Memory B cell (primary cell): ENCODE results near the gene CAPZB.

Experiments
- ATAC-seq: fragments of 150-1000 bp; cut with Tn5 transposase; 2 replicates; pipeline ENCODE4 v1.10.0; 2021; ENCODE audit warnings: low read depth, mild to moderate bottlenecking, moderate library complexity
- DNase-seq, 2 donors: peaks; one replicate each; pipeline ENCODE4 v3.0.0; 2022; ENCODE audit warnings: low spot score in 2 of 2
- H3K27ac Mint-ChIP-seq: one replicate; pipeline ENCODE4 v1.8.0; 2022; ENCODE audit warnings: mild to moderate bottlenecking, moderate library complexity, mixed read lengths
- H3K27me3 Mint-ChIP-seq: one replicate; pipeline ENCODE4 v1.8.0; 2022; ENCODE audit warnings: mixed read lengths
- H3K36me3 Mint-ChIP-seq: one replicate; pipeline ENCODE4 v1.8.0; 2022; ENCODE audit warnings: mild to moderate bottlenecking, mixed read lengths
- H3K4me1 Mint-ChIP-seq: one replicate; pipeline ENCODE4 v1.8.0; 2022; ENCODE audit warnings: mixed read lengths
- H3K4me3 Mint-ChIP-seq: one replicate; pipeline ENCODE4 v1.8.0; 2022; ENCODE audit warnings: mild to moderate bottlenecking, moderate library complexity, mixed read lengths
- H3K9me3 Mint-ChIP-seq: one replicate; pipeline ENCODE4 v1.8.0; 2022; ENCODE audit warnings: mixed read lengths

The CAPZB gene

GRCh38 chr1:19442154-19443096 lies 42.9 kb downstream of the CAPZB start:
- ATAC-seq (no peak), DNase-seq (no peak)
- peaks cover 2% of the 10 kb centered on the region for H3K36me3 Mint-ChIP-seq
- peaks cover 55% of the 10 kb centered on the region for H3K4me1 Mint-ChIP-seq
- H3K27ac Mint-ChIP-seq, result peak overlapping the region; percentile 62
- no peak overlapping the region for H3K4me3 Mint-ChIP-seq
- no peaks in the 10 kb centered on the region for H3K9me3 Mint-ChIP-seq
- no peaks in the 10 kb centered on the region for H3K27me3 Mint-ChIP-seq

- DNase-seq, result no peak
- no peak for ATAC-seq
- Mint-ChIP-seq H3K9me3 (no peaks in the 10 kb centered on the region), H3K27me3 (no peaks in the 10 kb centered on the region), H3K27ac (peak overlapping the region; percentile 59), H3K4me3 (no peak overlapping the region), H3K36me3 (peaks cover 7% of the 10 kb centered on the region), H3K4me1 (peaks cover 58% of the 10 kb centered on the region)
These were observed 44.1 kb downstream of the CAPZB start for GRCh38 chr1:19441048-19441780.

GRCh38 chr1:19439464-19440171 lies 45.7 kb downstream of the CAPZB start:
- peaks cover 9% of the 10 kb centered on the region for H3K36me3 Mint-ChIP-seq
- peak; percentile 32 to 36 for DNase-seq

GRCh38 chr1:19438516-19439195 lies 46.7 kb downstream of the CAPZB start:
- ATAC-seq (no peak), DNase-seq (no peak)
- no peaks in the 10 kb centered on the region for H3K27me3 Mint-ChIP-seq
- H3K4me1 Mint-ChIP-seq, result peaks cover 48% of the 10 kb centered on the region
- H3K36me3 Mint-ChIP-seq, result peaks cover 9% of the 10 kb centered on the region
- peak overlapping the region; percentile 58 for H3K27ac Mint-ChIP-seq
- H3K4me3 Mint-ChIP-seq, result no peak overlapping the region
- H3K9me3 Mint-ChIP-seq, result no peaks in the 10 kb centered on the region

More at GRCh38 chr1:19439464-19440171, 45.7 kb downstream of the CAPZB start:
- Mint-ChIP-seq H3K27ac (peak overlapping the region; percentile 58), H3K4me1 (peaks cover 50% of the 10 kb centered on the region), H3K27me3 (no peaks in the 10 kb centered on the region), H3K4me3 (no peak overlapping the region), H3K9me3 (no peaks in the 10 kb centered on the region)
- peak; percentile 81 for ATAC-seq

- ATAC-seq (no peak), DNase-seq (no peak)
- Mint-ChIP-seq H3K36me3 (peaks cover 12% of the 10 kb centered on the region), H3K9me3 (no peaks in the 10 kb centered on the region), H3K27ac (peak overlapping the region; percentile 80), H3K4me1 (peaks cover 50% of the 10 kb centered on the region), H3K27me3 (no peaks in the 10 kb centered on the region), H3K4me3 (no peak overlapping the region)
These were observed 47.4 kb downstream of the CAPZB start for GRCh38 chr1:19437891-19438294.

- Mint-ChIP-seq H3K27ac (peak overlapping the region; percentile 80), H3K4me1 (peaks cover 49% of the 10 kb centered on the region), H3K4me3 (no peak overlapping the region), H3K27me3 (no peaks in the 10 kb centered on the region), H3K9me3 (no peaks in the 10 kb centered on the region), H3K36me3 (peaks cover 15% of the 10 kb centered on the region)
- DNase-seq, result no peak
- ATAC-seq, result no peak
These were observed 48.4 kb downstream of the CAPZB start for GRCh38 chr1:19436716-19437476.

- Mint-ChIP-seq H3K4me1 (peaks cover 46% of the 10 kb centered on the region), H3K9me3 (no peaks in the 10 kb centered on the region), H3K4me3 (no peak overlapping the region), H3K27me3 (no peaks in the 10 kb centered on the region), H3K27ac (peak overlapping the region; percentile 80), H3K36me3 (peaks cover 15% of the 10 kb centered on the region)
- ATAC-seq (no peak), DNase-seq (no peak)
These were observed 49.4 kb downstream of the CAPZB start for GRCh38 chr1:19435851-19436455.

GRCh38 chr1:19435181-19435580 lies 50.2 kb downstream of the CAPZB start:
- Mint-ChIP-seq H3K4me1 (peaks cover 49% of the 10 kb centered on the region), H3K27ac (peak overlapping the region; percentile 80), H3K36me3 (peaks cover 15% of the 10 kb centered on the region), H3K9me3 (no peaks in the 10 kb centered on the region), H3K27me3 (no peaks in the 10 kb centered on the region), H3K4me3 (no peak overlapping the region)
- DNase-seq, result no peak
- ATAC-seq, result no peak

- ATAC-seq (no peak), DNase-seq (no peak)
- Mint-ChIP-seq H3K27ac (peak overlapping the region; percentile 45), H3K9me3 (no peaks in the 10 kb centered on the region), H3K27me3 (no peaks in the 10 kb centered on the region), H3K4me1 (peaks cover 47% of the 10 kb centered on the region), H3K4me3 (no peak overlapping the region), H3K36me3 (peaks cover 15% of the 10 kb centered on the region)
These were observed 51.7 kb downstream of the CAPZB start for GRCh38 chr1:19433719-19433998.

- no peak for DNase-seq
- Mint-ChIP-seq H3K27ac (peak overlapping the region; percentile 45), H3K9me3 (no peaks in the 10 kb centered on the region), H3K4me1 (peaks cover 49% of the 10 kb centered on the region), H3K27me3 (no peaks in the 10 kb centered on the region), H3K4me3 (no peak overlapping the region), H3K36me3 (peaks cover 15% of the 10 kb centered on the region)
- no peak for ATAC-seq
These were observed 52.2 kb downstream of the CAPZB start for GRCh38 chr1:19432943-19433718.

GRCh38 chr1:19430121-19431068 lies 54.9 kb downstream of the CAPZB start:
- peak overlapping the region; percentile 87 for H3K27ac Mint-ChIP-seq
- H3K9me3 Mint-ChIP-seq, result no peaks in the 10 kb centered on the region
- DNase-seq (no peak), ATAC-seq (peak; percentile 17)
- peaks cover 40% of the 10 kb centered on the region for H3K4me1 Mint-ChIP-seq
- H3K36me3 Mint-ChIP-seq, result peaks cover 6% of the 10 kb centered on the region
- no peak overlapping the region for H3K4me3 Mint-ChIP-seq
- no peaks in the 10 kb centered on the region for H3K27me3 Mint-ChIP-seq
